AG10803 (cell line): Measurements from ENCODE around the gene GREM2.

Experiments
- DNase-seq: peaks from one replicate; pipeline ENCODE4 v3.0.0; 2010; ENCODE audit warnings: low read depth
- H3K4me3 ChIP-seq: 2 replicates; pipeline ENCODE4 v1.5.1; 2011; ENCODE audit warnings: mild to moderate bottlenecking, low read length, control low read depth
- CTCF ChIP-seq: conservative IDR thresholded peaks from 2 replicates; pipeline ENCODE4 v1.5.1; 2011; ENCODE audit warnings: mild to moderate bottlenecking, low read length, control low read depth, inconsistent platforms

Gene GREM2

GRCh38 chr1:240496941-240497340 is 115.0 kb downstream of the GREM2 start:
- DNase-seq: no peak
- TF ChIP-seq CTCF: no peak

GRCh38 chr1:240496356-240496755 is 115.6 kb downstream of the GREM2 start:
- no peak for TF ChIP-seq CTCF
- DNase-seq: no peak
- H3K4me3 ChIP-seq: no peak overlapping the region

More at GRCh38 chr1:240496941-240497340, 115.0 kb downstream of the GREM2 start:
- H3K4me3 ChIP-seq: no peak overlapping the region

DNA sequence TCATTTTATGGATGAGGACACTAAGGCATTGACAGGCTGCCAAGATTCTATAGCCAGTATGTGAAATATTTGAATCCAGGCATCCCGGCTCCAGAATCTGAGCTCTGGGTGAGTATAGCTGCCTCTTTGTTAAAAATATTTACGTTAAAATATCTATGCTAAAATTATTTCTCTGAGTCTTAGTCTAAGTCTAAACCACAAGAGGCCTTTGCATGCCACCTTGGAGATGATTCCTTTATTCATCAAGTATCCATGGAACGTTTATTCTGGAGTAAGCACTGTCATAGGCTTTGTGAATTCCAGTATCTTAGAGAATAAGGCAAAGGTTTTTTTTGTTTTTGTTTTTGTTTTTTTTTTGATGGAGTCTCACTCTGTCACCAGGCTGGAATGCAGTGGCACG is 116.4 kb downstream of the GREM2 start:
- DNase-seq: no peak
- no peak for TF ChIP-seq CTCF

DNA sequence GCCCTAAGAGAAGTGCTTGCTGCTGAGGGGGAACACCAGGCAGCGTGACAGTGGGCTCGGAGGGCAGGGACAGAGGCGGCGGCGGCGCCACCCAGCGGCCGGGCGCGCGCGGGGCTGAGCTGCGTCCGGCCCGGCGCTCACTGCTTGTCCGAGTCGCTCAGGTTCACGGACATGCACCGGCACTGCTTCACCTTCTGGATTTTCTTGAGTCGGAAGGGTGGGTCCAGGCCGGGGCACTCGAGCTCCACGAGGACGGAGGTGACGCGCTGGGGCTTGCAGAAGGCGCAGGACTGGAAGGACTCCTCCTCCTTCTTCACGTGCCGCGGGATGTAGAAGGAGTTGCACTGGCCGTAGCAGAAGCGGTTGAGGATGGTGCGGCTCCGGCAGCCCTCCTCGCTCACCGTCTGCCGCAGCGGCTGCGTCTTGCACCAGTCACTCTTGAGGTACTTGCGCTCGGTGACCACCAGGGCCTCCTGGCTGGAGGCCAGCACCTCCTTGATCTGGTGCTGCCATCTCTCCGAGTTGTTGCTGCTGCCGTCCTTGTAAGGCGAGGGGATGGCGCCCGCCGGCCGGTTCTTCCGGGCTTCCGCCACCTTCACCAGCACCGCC is 119.0 kb downstream of the GREM2 start:
- no peak overlapping the region for H3K4me3 ChIP-seq
- no peak for DNase-seq
- no peak for TF ChIP-seq CTCF

More for the DNA sequence above, 116.4 kb downstream of the GREM2 start:
- no peak overlapping the region for H3K4me3 ChIP-seq

DNA sequence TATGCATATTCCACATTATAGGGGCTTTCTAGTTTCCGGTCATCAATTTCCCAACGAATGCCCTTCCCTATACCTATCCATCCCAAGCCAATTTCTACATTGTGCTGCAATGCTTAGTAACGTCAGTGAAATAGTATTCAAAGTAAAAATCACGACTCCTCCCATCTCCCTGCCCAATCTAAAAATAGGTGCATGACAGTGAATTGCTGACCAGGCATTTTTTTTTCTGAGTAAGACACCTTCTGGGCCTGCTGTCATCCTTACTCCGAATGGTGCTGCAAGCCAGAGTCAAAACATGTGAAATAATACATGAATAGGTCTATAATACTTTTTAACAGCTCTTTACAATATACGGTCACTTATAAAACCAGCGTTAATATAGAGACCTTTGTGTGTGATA is 120.2 kb downstream of the GREM2 start:
- no peak overlapping the region for H3K4me3 ChIP-seq
- TF ChIP-seq CTCF: no peak
- no peak for DNase-seq

DNA sequence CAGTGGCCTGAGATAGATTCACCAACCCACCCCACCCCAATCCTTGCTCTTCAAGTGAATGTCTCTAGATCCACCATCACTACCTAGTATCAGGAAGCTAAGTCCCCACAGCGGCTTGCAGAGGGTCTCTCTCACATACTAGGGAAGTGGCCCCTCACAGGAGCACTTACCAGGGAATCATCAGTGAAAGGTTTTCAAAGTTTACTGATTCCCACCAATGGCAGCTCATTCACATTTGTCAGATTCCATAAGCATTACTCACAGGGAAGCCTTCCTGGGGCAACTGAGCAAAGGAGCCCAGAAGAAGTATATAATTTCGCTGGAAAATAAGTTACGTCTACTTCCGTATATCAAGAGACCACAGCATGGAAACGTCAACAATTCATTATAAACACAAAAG is 120.8 kb downstream of the GREM2 start:
- TF ChIP-seq CTCF: no peak
- no peak overlapping the region for H3K4me3 ChIP-seq
- peak; percentile 43 for DNase-seq

DNA sequence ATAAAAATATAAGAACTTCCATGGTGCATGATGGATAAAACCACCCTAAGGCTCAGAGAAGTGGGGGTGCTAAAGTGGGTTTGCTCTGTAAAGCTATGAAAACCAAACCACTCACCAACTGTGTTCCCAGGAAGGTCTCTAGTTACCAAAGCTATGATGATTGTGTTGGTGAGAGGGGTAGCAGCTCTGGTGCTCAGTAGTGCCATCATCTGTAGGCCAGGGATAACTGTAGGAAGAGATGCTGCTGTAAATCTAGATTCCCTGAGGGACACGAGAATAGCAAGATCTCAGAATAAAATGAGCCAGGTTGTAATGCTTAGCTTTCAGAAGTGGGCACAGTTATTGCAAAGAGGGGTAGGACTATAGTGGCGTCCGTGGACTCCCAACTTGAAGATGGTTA is 124.5 kb downstream of the GREM2 start:
- no peak for TF ChIP-seq CTCF
- no peak for DNase-seq
- H3K4me3 ChIP-seq: no peak overlapping the region
